GM10847 (cell line): ENCODE measurements around the gene KRTAP4-11.
"Not testable (repeated sequence)": the region's sequence is repeated elsewhere in the genome, so short reads cannot be mapped to it uniquely, and the experiment has no call there.

Source experiments
- POLR2A ChIP-seq: IDR thresholded peaks from 2 replicates; pipeline ENCODE4 v1.6.1; 2011; ENCODE audit not compliant: insufficient read length; ENCODE audit errors: extremely low read depth

KRTAP4-11 gene

GRCh38 chr17:41127371-41127770 lies 9.2 kb upstream of the KRTAP4-11 start:
- TF ChIP-seq POLR2A = no peak

GRCh38 chr17:41126412-41126811 lies 8.2 kb upstream of the KRTAP4-11 start:
- no peak for TF ChIP-seq POLR2A

- TF ChIP-seq POLR2A = no peak
Observed at GRCh38 chr17:41125064-41125463, 6.9 kb upstream of the KRTAP4-11 start.

- TF ChIP-seq POLR2A = not testable (repeated sequence)
Observed at GRCh38 chr17:41123991-41124371, 5.8 kb upstream of the KRTAP4-11 start, which contains the start of gene KRTAP4-12. Gene KRTAP4-12, minus strand, starts transcription at chr17:41124182. Its CDS starts 60 bp downstream, at chr17:41124122.

- no peak for TF ChIP-seq POLR2A
Observed at GRCh38 chr17:41121742-41122141, 3.6 kb upstream of the KRTAP4-11 start.

- no peak for TF ChIP-seq POLR2A
Observed at GRCh38 chr17:41118721-41119120, 548 bp upstream of the KRTAP4-11 start.

GRCh38 chr17:41116297-41116696 lies 1.9 kb downstream of the KRTAP4-11 start:
- no peak for TF ChIP-seq POLR2A

- TF ChIP-seq POLR2A = no peak
Observed at GRCh38 chr17:41111151-41111885, 6.9 kb downstream of the KRTAP4-11 start.

GRCh38 chr17:41107941-41108450 lies 10.2 kb downstream of the KRTAP4-11 start:
- no peak for TF ChIP-seq POLR2A

- TF ChIP-seq POLR2A = not testable (repeated sequence)
Observed at GRCh38 chr17:41105347-41105746, 12.8 kb downstream of the KRTAP4-11 start, which contains the start of gene KRTAP4-9. Gene KRTAP4-9, plus strand, starts transcription at chr17:41105389. Its CDS starts 0 bp downstream, at chr17:41105389.

GRCh38 chr17:41103896-41104295 lies 14.3 kb downstream of the KRTAP4-11 start:
- no peak for TF ChIP-seq POLR2A

GRCh38 chr17:41101586-41102259 lies 16.4 kb downstream of the KRTAP4-11 start, which contains the start of gene KRTAP4-16:
Gene KRTAP4-16, minus strand, starts transcription at chr17:41102209. Its CDS starts 0 bp downstream, at chr17:41102209.
- TF ChIP-seq POLR2A = no peak

GRCh38 chr17:41098481-41098880 lies 19.7 kb downstream of the KRTAP4-11 start:
- no peak for TF ChIP-seq POLR2A

GRCh38 chr17:41098042-41098441 lies 20.1 kb downstream of the KRTAP4-11 start, which contains the start of gene KRTAP4-8:
Gene KRTAP4-8, minus strand, starts transcription at chr17:41098142. Its CDS starts 58 bp downstream, at chr17:41098084.
- no peak for TF ChIP-seq POLR2A

- TF ChIP-seq POLR2A = no peak
Observed at GRCh38 chr17:41096055-41096454, 22.1 kb downstream of the KRTAP4-11 start.
